ENCODE results near the gene UTF1. TPM values are rescaled to one million over a fixed set of nuclear protein-coding genes. Genes with fewer than 3 reads are reported as not detected.

Gene UTF1
- total RNA-seq, 2 donors from 2014 or later, result not detected

DNA sequence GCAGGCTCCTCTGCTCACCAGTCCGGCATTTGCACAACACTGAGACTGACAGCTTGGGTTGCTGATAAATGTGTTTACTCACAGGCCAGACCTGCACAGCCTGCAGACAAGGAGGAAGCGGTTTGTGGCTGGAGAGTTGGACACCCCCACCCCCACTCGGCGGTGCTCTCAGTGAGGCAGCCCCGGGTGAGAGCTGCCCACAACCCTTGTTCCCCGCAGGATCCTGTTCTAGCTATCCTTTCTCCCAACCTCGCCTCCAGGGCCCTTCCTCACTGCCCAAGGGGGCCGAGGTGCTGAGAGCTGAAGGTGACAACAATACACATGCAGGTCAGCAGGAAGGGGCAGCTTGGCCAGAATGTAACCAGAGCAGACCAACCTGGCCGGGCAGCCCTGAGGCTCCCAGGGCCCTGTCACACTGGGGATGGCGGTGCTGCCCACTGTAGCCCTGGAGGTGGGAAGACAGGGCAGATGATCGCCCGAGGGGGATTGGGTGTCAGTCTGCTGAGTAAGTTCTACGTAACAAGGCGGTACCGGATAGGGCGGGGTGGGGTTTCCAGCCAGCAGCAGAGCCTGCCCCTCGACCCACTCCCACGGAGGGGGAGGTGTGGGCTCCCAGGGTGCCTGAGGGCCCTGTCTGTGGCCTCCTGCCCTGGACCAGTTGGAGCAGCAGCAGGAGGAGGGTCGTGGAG, 48.7 kb downstream of the UTF1 start:
- Histone ChIP-seq H3K36me3 (peaks cover 46% of the 10 kb centered on the region), H3K27ac (no peak overlapping the region), H3K4me1 (peaks cover 0 to 22% of the 10 kb centered on the region in 2 donors), H3K9me3 (no peaks in the 10 kb centered on the region), H3K27me3 (peaks cover 5% of the 10 kb centered on the region in 2 donors), H3K4me3 (no peak overlapping the region)
- no peak for DNase-seq (ENCODE audit: low spot score)
- TF ChIP-seq, protein P1, sequence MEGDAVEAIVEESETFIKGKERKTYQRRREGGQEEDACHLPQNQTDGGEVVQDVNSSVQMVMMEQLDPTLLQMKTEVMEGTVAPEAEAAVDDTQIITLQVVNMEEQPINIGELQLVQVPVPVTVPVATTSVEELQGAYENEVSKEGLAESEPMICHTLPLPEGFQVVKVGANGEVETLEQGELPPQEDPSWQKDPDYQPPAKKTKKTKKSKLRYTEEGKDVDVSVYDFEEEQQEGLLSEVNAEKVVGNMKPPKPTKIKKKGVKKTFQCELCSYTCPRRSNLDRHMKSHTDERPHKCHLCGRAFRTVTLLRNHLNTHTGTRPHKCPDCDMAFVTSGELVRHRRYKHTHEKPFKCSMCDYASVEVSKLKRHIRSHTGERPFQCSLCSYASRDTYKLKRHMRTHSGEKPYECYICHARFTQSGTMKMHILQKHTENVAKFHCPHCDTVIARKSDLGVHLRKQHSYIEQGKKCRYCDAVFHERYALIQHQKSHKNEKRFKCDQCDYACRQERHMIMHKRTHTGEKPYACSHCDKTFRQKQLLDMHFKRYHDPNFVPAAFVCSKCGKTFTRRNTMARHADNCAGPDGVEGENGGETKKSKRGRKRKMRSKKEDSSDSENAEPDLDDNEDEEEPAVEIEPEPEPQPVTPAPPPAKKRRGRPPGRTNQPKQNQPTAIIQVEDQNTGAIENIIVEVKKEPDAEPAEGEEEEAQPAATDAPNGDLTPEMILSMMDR (IDR thresholded peaks at IDR 0.05), result no peak

DNA sequence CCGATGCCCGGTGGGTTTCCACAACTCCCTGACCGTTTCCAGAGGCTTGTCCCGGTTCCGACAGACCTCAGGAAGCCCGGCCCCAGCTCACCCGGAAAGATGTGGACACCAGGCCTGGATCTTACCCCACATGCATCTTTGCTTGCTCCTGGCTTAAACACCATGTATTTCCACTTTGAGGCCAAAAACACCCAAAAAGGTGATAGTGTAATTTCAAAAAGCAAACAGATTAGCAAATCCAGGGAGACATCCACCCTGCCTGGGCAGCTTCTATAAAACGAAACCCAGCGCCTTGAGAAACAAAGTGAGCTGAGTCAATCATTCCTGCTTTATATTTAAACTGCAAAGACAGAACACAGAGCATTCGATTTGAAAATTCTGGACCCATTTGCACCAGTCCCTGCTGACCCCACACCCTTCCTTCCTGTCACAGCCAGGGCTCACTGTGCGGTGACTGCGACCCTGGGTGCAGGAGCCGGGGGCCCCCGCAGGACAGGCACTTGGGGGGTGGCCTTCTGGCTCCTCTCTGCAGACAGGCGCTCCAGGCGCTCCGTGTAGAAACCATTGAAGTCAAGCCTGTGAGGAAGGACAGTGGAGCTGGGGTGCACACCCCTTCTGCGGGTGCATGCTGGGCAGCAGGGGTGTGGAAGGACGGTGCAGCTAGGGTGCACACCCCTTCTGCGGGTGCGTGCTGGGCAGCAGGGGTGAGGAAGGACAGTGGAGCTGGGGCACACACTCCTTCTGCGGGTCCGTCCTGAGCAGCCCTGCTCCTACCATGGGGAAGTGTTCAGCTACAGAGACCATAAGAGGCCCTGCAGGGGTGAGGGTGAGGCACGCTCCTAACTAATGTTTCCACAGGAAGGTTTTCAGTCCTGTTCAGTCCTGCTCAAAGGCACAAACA, 49.6 kb downstream of the UTF1 start:
- H3K4me1 ChIP-seq, result peaks cover 0 to 22% of the 10 kb centered on the region in 2 donors
- TF ChIP-seq, protein P1 (IDR thresholded peaks at IDR 0.05), result no peak
- no peak overlapping the region for H3K27ac ChIP-seq
- H3K4me3 ChIP-seq, result no peak overlapping the region
- peaks cover 55% of the 10 kb centered on the region for H3K36me3 ChIP-seq
- H3K27me3 ChIP-seq, result peaks cover 5% of the 10 kb centered on the region in 2 donors
- DNase-seq (ENCODE audit: low spot score), result no peak
- H3K9me3 ChIP-seq, result no peaks in the 10 kb centered on the region

DNA sequence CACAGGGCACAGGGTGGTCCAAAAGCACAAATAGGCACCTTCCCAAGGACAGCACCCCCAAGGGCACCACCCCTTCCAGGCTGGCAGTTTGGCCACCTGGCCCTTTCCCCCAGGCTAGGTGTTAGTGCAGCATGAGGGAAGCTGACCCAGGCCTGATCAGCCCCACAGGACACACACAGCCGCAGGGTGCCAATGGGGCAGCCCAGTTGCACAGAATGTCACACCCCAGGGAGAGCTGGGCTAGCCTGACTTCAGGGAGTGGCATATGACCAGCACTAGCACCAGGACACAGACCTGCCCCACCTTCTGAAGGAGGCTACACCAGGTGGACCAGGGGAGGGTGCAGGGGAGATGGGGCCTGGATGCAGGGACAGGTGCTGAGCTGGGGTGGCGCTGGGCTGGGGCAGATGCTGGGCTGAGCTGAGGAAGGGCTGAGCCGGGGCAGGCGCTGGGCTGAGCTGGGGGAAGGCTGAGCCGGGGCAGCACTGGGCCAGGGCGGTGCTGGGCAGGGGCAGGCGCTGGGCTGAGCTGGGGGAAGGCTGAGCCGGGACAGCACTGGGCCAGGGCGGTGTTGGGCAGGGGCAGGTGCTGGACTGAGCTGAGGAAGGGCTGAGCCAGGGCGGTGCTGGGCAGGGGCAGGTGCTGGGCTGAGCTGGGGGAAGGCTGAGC, 50.5 kb downstream of the UTF1 start:
- H3K36me3 ChIP-seq, result peaks cover 65% of the 10 kb centered on the region
- no peaks in the 10 kb centered on the region for H3K9me3 ChIP-seq
- no peak overlapping the region for H3K27ac ChIP-seq
- no peak overlapping the region for H3K4me3 ChIP-seq
- H3K27me3 ChIP-seq, result peaks cover 5% of the 10 kb centered on the region in 2 donors
- TF ChIP-seq, protein P1 (IDR thresholded peaks at IDR 0.05), result no peak
- DNase-seq (ENCODE audit: low spot score), result no peak
- H3K4me1 ChIP-seq, result peaks cover 0 to 22% of the 10 kb centered on the region in 2 donors

DNA sequence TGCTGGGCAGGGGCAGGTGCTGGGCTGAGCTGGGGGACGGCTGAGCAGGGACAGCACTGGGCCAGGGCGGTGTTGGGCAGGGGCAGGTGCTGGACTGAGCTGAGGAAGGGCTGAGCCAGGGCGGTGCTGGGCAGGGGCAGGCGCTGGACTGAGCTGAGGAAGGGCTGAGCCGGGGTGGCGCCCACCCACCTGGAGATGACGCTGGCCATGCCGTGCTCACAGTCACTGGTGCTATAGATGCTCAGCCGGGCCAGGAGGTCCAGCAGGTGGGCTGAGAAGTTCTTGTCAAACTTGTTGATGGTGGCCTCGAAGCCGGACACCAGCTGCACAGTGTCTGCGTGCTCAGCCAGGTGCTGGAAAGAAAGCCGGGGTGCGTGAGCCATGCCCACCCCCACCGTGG, 51.1 kb downstream of the UTF1 start:
- Histone ChIP-seq H3K27ac (no peak overlapping the region), H3K4me1 (peaks cover 0 to 22% of the 10 kb centered on the region in 2 donors), H3K9me3 (no peaks in the 10 kb centered on the region), H3K4me3 (no peak overlapping the region), H3K36me3 (peaks cover 69% of the 10 kb centered on the region), H3K27me3 (peaks cover 4 to 5% of the 10 kb centered on the region in 2 donors)
- TF ChIP-seq, protein P1 (IDR thresholded peaks at IDR 0.05), result no peak
- DNase-seq (ENCODE audit: low spot score), result no peak

MicroRNAs within 50 kb of the gene (microRNA counts, 767-probe panel; counts per million panel counts)
- microRNA hsa-miR-202-3p, result 0 to 31.0 counts per million in 2 donors

Small RNA genes within 50 kb of the gene (microRNA-seq; reads per million reads assigned to microRNA genes)
- gene MIR202 (ENCODE audit: borderline number of aligned reads in 2 of 2, borderline replicate concordance in 1 of 2), result 5.7 to 8.5 reads per million in 2 donors

Other genes starting within 250 kb of the UTF1 start
- under 1 TPM; 0.11 to 0.51 TPM for gene ADGRA1, start 142.3 kb upstream of the UTF1 start, total RNA-seq
- gene KNDC1, start 70.0 kb upstream of the UTF1 start, total RNA-seq, result 1 to 10 TPM in 1 of 2 donors, under 1 TPM in 1; 0.59 to 1.8 TPM
- gene VENTX, start 7.6 kb downstream of the UTF1 start, total RNA-seq, result under 1 TPM; 0.44 to 0.63 TPM
- gene ADAM8, start 46.7 kb downstream of the UTF1 start, total RNA-seq, result 1 to 10 TPM in 1 of 2 donors, under 1 TPM in 1; 0.82 to 1.5 TPM
- gene TUBGCP2, start 78.7 kb downstream of the UTF1 start, total RNA-seq, result 10 to 100 TPM; 22.1 to 30.4 TPM
- 10 to 100 TPM; 28.1 to 31.9 TPM for gene ZNF511, start 78.7 kb downstream of the UTF1 start, total RNA-seq
- gene CALY, start 106.7 kb downstream of the UTF1 start, total RNA-seq, result under 1 TPM in 1 of 2 donors, not detected in 1; 0.98 TPM
- not detected for gene PRAP1, start 117.2 kb downstream of the UTF1 start, total RNA-seq
- 10 to 100 TPM in 1 of 2 donors, 1 to 10 TPM in 1; 9.8 to 32.6 TPM for gene FUOM, start 127.8 kb downstream of the UTF1 start, total RNA-seq
- gene ECHS1, start 143.1 kb downstream of the UTF1 start, total RNA-seq, result 100 to 1,000 TPM in 1 of 2 donors, 10 to 100 TPM in 1; 89.8 to 146 TPM
- 1 to 10 TPM; 2.4 to 3.5 TPM for gene PAOX, start 149.0 kb downstream of the UTF1 start, total RNA-seq
- 10 to 100 TPM in 1 of 2 donors, 1 to 10 TPM in 1; 9.9 to 15.1 TPM for gene MTG1, start 163.9 kb downstream of the UTF1 start, total RNA-seq
- gene SPRN, start 194.4 kb downstream of the UTF1 start, total RNA-seq, result not detected
- under 1 TPM; 0.22 to 0.24 TPM for gene SCART1, start 223.7 kb downstream of the UTF1 start, total RNA-seq